Esophagus muscularis mucosa (tissue), 3 donors: ENCODE results near the gene MAP3K1.
"Not testable (repeated sequence)": the region's sequence is repeated elsewhere in the genome, so short reads cannot be mapped to it uniquely, and the experiment has no call there.

Source experiments
- CTCF ChIP-seq, 3 experiments: fragments of 200-600 bp in 2 of 3; fragments of 450-650 bp in 1 of 3; sonication (generic) in 2 of 3; IDR thresholded peaks; one replicate each; pipeline ENCODE4 v1.5.1; 2017 to 2019; ENCODE audit warnings: antibody characterized with exemption in 3 of 3, mild to moderate bottlenecking in 2 of 3, moderate library complexity in 1 of 3
- POLR2A ChIP-seq: fragments of 450-650 bp; IDR thresholded peaks from one replicate; pipeline ENCODE4 v1.6.1; 2017; ENCODE audit warnings: antibody characterized with exemption, moderate library complexity, mild to moderate bottlenecking, low read depth

DNA sequence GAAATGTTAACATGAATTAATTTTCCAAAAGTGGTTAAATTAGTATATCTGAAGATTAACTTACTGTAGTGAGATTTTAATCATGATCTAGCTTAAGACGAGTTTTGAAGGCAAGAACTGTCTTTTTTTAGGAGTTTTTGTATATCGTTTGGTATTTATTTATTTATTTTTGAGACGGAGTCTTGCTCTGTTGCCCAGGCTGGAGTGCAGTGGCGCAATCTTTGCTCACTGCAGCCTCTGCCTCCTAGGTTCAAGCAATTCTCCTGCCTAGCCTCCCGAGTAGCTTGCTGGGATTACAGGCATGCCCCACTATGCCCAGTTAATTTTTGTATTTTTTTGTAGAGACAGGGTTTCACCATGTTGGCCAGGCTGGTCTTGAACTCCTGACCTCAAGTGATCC lies 6.5 kb downstream of the MAP3K1 start:
- TF ChIP-seq CTCF (IDR thresholded peaks at IDR 0.05); POLR2A: not testable (repeated sequence)
